ENCODE measurements around the gene SAMD4A.

Gene SAMD4A

GRCh38 chr14:54686871-54687749 is 120.2 kb downstream of the SAMD4A start:
- no peak for DNase-seq

- DNase-seq, result no peak
Observed at GRCh38 chr14:54687750-54688119, 120.8 kb downstream of the SAMD4A start.

GRCh38 chr14:54688229-54688628 is 121.3 kb downstream of the SAMD4A start:
- DNase-seq, result no peak

- no peak for DNase-seq
Observed at GRCh38 chr14:54689928-54690327, 123.0 kb downstream of the SAMD4A start.

GRCh38 chr14:54690887-54691286 is 124.0 kb downstream of the SAMD4A start:
- DNase-seq, result no peak

GRCh38 chr14:54691525-54692283 is 124.8 kb downstream of the SAMD4A start:
- DNase-seq, result peak; percentile 71

- DNase-seq, result no peak
Observed at GRCh38 chr14:54692284-54692772, 125.4 kb downstream of the SAMD4A start.

- DNase-seq, result no peak
Observed at GRCh38 chr14:54693761-54694160, 126.8 kb downstream of the SAMD4A start.

- DNase-seq, result no peak
Observed at GRCh38 chr14:54695196-54695595, 128.3 kb downstream of the SAMD4A start.

- no peak for DNase-seq
Observed at GRCh38 chr14:54697001-54697400, 130.1 kb downstream of the SAMD4A start.

- no peak for DNase-seq
Observed at GRCh38 chr14:54697803-54698202, 130.9 kb downstream of the SAMD4A start.

- no peak for DNase-seq
Observed at GRCh38 chr14:54698501-54698900, 131.6 kb downstream of the SAMD4A start.

GRCh38 chr14:54698966-54699530 is 132.1 kb downstream of the SAMD4A start:
- peak; percentile 41 for DNase-seq

- DNase-seq, result no peak
Observed at GRCh38 chr14:54699735-54700134, 132.8 kb downstream of the SAMD4A start.

GRCh38 chr14:54700717-54701116 is 133.8 kb downstream of the SAMD4A start:
- no peak for DNase-seq

- no peak for DNase-seq
Observed at GRCh38 chr14:54702014-54702491, 135.1 kb downstream of the SAMD4A start.

- no peak for DNase-seq
Observed at GRCh38 chr14:54702492-54702891, 135.6 kb downstream of the SAMD4A start.

- no peak for DNase-seq
Observed at GRCh38 chr14:54703082-54703481, 136.2 kb downstream of the SAMD4A start.

GRCh38 chr14:54703724-54704123 is 136.8 kb downstream of the SAMD4A start:
- no peak for DNase-seq

GRCh38 chr14:54704768-54705167 is 137.8 kb downstream of the SAMD4A start:
- no peak for DNase-seq

- DNase-seq, result no peak
Observed at GRCh38 chr14:54706769-54707168, 139.8 kb downstream of the SAMD4A start.

- DNase-seq, result no peak
Observed at GRCh38 chr14:54708161-54708560, 141.2 kb downstream of the SAMD4A start.

GRCh38 chr14:54708982-54709381 is 142.1 kb downstream of the SAMD4A start:
- DNase-seq, result no peak
